PC-9 (cell line): ENCODE results near the gene CCBE1.

ENCODE experiments used
- EZH2 ChIP-seq: fragments of 200-600 bp; sonication (generic); IDR thresholded peaks from 2 replicates; pipeline ENCODE4 v1.8.0; 2017; ENCODE audit warnings: antibody characterized with exemption, low read depth
- TF ChIP-seq, protein P1 (sequence below): fragments of 200-600 bp; sonication (generic); conservative IDR thresholded peaks from 2 replicates; pipeline ENCODE4 v1.6.1; 2017; ENCODE audit warnings: mixed run types, antibody characterized with exemption, mild to moderate bottlenecking, moderate library complexity

DNA sequence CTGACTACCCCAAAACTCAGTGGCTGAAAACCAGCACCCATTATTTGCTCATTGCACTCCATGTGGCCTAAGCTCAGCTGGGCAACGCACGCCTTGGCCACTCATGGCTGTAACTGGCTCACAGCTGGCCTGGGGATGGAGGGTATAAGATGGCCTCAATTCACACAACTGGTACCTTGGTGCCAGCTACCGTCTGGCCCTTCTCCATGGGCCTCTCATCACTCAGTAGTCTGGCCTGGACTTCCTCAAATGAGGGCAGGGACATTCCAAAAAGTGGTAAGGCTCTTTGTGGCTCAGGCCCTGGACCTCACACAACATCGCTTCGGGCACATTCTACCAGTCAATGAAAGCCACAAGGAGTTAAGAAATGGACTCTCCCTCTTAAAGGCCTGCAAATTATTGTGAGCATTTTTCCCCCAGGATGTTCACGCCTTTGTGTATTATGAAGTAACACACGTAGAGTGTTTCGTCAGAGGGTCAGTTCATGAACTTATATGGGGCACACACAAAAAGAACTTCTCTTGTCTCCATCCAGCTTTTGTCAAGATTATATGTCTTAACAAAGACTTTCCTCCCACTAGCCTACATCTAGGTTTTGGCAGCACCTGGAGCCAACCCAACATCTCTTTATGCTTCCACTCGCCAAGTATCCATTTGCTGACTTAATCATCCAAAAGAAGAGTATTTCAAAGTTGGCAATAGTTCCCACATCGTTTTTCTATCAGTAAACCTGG, 145.2 kb downstream of the CCBE1 start:
- TF ChIP-seq, protein P1, sequence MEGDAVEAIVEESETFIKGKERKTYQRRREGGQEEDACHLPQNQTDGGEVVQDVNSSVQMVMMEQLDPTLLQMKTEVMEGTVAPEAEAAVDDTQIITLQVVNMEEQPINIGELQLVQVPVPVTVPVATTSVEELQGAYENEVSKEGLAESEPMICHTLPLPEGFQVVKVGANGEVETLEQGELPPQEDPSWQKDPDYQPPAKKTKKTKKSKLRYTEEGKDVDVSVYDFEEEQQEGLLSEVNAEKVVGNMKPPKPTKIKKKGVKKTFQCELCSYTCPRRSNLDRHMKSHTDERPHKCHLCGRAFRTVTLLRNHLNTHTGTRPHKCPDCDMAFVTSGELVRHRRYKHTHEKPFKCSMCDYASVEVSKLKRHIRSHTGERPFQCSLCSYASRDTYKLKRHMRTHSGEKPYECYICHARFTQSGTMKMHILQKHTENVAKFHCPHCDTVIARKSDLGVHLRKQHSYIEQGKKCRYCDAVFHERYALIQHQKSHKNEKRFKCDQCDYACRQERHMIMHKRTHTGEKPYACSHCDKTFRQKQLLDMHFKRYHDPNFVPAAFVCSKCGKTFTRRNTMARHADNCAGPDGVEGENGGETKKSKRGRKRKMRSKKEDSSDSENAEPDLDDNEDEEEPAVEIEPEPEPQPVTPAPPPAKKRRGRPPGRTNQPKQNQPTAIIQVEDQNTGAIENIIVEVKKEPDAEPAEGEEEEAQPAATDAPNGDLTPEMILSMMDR, result no peak
- TF ChIP-seq EZH2, result no peak
